ENCODE data around the gene USP36. TPM values are rescaled to one million over a fixed set of nuclear protein-coding genes. Genes with fewer than 3 reads are reported as not detected.
"Not testable (repeated sequence)": the region's sequence is repeated elsewhere in the genome, so short reads cannot be mapped to it uniquely, and the experiment has no call there.

The USP36 gene
- total RNA-seq = 10 to 100 TPM; 26.6 to 44.0 (median 34.6) TPM

DNA sequence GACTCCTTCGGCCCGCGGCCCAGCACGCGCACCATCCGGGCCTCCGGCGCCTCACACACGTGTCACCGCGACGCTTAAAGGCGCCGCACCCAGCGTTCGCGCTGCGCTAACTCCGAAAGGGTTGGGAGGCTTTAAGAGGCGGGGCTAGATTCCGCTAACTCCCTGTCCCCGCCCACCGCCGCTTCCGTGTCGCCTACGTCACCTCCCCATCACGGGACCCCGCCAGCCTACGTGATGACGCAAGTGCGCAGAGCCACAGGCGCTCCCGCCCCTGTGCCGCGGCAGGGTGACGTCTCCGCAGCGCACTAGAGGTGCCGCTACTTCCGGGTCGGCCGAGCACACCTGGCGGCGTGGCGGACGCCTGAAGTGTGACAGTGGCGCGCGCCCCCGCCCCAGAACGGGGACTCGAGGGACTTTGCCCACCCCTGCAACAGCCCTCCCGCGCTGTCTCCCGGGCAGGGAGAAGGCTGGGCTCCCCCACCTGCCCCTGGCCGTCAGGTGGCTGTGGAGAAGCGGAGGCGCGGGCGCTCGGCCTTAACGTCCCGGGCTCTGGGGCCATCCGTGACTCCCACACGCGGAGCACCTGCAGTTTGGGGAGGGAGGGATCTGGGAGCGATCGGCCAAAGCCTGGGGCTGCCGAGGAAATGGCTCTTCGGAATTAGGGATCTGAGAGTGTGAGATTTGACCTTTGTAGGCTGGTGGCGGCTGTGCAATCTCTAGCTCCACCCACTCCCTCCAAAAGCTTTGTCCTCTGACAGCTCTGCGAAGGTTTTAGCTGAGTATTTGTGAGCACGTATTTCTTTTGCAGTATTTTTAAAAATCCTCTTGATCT lies at the start of gene USP36:
Gene USP36 (minus strand): TSS at position 35 of the 832 bp plus-strand sequence. CDS start 4,451 bp downstream, outside the sequence.
- 0% methylated on average over 3 to 7 of the region's 74 CpGs for WGBS, 2 donors (ENCODE audit: low coverage in 1 of 2)
- TF ChIP-seq EP300 (IDR thresholded peaks at IDR 0.05) = peak; percentile 94
- peak; percentile 98 for TF ChIP-seq POLR2AphosphoS5 (IDR thresholded peaks at IDR 0.05)
- TF ChIP-seq, protein P1, sequence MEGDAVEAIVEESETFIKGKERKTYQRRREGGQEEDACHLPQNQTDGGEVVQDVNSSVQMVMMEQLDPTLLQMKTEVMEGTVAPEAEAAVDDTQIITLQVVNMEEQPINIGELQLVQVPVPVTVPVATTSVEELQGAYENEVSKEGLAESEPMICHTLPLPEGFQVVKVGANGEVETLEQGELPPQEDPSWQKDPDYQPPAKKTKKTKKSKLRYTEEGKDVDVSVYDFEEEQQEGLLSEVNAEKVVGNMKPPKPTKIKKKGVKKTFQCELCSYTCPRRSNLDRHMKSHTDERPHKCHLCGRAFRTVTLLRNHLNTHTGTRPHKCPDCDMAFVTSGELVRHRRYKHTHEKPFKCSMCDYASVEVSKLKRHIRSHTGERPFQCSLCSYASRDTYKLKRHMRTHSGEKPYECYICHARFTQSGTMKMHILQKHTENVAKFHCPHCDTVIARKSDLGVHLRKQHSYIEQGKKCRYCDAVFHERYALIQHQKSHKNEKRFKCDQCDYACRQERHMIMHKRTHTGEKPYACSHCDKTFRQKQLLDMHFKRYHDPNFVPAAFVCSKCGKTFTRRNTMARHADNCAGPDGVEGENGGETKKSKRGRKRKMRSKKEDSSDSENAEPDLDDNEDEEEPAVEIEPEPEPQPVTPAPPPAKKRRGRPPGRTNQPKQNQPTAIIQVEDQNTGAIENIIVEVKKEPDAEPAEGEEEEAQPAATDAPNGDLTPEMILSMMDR (IDR thresholded peaks at IDR 0.05) = peak in 3 of 4 experiments; percentile 27 to 37 (median 35)
- TF ChIP-seq POLR2A (IDR thresholded peaks at IDR 0.05) = peak; percentile 86 to 90
- ATAC-seq = peak; percentile 96
- H3K36me3 ChIP-seq = peaks cover 0 to 25% of the 10 kb centered on the region in 2 donors
- H3K9me3 ChIP-seq = no peaks in the 10 kb centered on the region
- H3K4me3 ChIP-seq = peak within 1 kb of the TSS; percentile 70 to 97
- H3K27me3 ChIP-seq = no peaks in the 10 kb centered on the region
- peaks cover 0 to 41% (median 14%) of the 10 kb centered on the region in 3 donors for H3K4me1 ChIP-seq
- peak within 1 kb of the TSS; percentile 91 to 97 (median 96) for H3K27ac ChIP-seq

DNA sequence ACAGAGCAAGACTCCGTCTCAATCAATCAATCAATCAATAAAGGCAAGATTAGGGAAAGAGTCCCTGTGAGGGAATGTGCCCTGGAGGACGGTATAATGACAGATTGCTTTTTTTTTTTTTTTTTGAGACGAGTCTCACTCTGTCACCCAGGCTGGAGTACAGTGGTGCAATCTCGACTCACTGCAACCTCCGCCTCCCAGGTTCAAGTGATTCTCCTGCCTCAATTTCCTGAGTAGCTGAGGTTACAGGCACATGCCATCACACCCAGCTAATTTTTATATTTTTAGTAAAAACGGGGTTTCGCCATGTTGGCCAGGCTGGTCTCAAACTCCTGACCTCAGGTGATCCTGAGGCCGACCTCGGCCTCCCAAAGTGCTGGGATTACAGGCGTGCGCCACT lies 49.5 kb upstream of the USP36 start:
- H3K9me3 ChIP-seq, H3K27me3 ChIP-seq, H3K4me3 ChIP-seq, H3K36me3 ChIP-seq, ATAC-seq: not testable (repeated sequence)
- Histone ChIP-seq H3K4me1 (peaks cover 0 to 100% (median 54%) of the 10 kb centered on the region in 3 donors), H3K27ac (peak overlapping the region in 3 of 4 donors; percentile 44 to 53 (median 50))
- 64 to 100% methylated on average over 1 to 5 of the region's 11 CpGs for WGBS, 2 donors (ENCODE audit: low coverage in 1 of 2)

DNA sequence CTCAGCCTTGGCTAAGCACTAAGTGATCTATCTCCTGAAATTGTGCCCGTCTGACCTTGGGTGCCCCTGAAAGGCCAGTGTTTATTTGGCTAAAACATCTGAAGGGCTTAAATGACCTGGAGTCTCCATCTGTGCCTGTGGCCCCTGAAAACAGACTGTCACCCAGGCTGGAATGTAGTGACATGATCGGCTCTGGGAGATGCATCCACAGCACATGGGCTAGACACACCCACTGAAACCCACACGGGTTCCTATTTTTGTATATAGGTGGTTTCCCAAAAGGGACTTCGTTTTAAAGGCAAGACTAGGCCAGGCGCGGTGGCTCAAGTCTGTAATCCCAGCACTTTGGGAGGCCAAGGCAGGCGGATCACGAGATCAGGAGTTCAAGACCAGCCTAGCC lies 48.9 kb upstream of the USP36 start:
- no peak for ATAC-seq
- H3K27me3 ChIP-seq = no peaks in the 10 kb centered on the region
- H3K27ac ChIP-seq = peak overlapping the region in 3 of 4 donors; percentile 44 to 53 (median 50)
- no peaks in the 10 kb centered on the region for H3K9me3 ChIP-seq
- TF ChIP-seq, protein P1 (IDR thresholded peaks at IDR 0.05) = no peak
- TF ChIP-seq EP300 (IDR thresholded peaks at IDR 0.05) (no peak), POLR2AphosphoS5 (IDR thresholded peaks at IDR 0.05) (no peak), POLR2A (IDR thresholded peaks at IDR 0.05) (no peak)
- H3K4me1 ChIP-seq = peaks cover 1 to 100% (median 59%) of the 10 kb centered on the region in 3 donors
- H3K4me3 ChIP-seq = no peak overlapping the region
- WGBS, 2 donors (ENCODE audit: low coverage in 1 of 2) = 52 to 82% methylated on average over 6 of the region's 8 CpGs
- H3K36me3 ChIP-seq = no peaks in the 10 kb centered on the region

DNA sequence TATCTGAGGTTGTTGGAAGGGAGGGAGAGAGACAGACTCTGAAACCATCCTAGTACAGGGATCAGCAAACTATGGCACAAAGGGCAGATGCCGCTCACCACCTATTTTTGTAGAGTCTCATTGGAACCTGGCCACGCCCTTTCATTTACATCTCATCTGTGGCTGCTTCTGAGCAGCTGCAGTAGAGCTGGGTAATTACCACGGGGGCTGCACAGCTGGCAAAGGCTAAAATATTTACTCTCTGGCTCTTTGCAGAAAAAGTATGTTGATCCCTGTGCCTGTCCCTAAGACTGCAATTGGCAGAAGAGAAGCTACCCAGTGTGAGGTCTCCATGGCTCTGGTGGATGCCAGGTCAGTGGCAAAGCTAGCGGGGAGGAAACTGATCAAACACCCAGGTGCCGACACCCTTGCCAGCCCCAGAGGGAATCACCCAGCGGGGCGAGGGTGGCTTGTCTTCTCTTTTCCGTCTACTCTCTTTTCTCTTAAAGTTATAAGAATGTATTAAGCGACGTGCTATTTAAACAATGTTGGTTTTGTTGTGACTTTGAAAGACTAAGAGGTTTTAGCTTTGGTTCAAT lies 48.4 kb upstream of the USP36 start:
- Histone ChIP-seq H3K9me3 (no peaks in the 10 kb centered on the region), H3K4me1 (peaks cover 3 to 100% (median 62%) of the 10 kb centered on the region in 3 donors), H3K4me3 (no peak overlapping the region), H3K27ac (peak overlapping the region in 3 of 4 donors; percentile 44 to 53 (median 50)), H3K27me3 (no peaks in the 10 kb centered on the region), H3K36me3 (no peaks in the 10 kb centered on the region)
- 61 to 71% methylated on average over 9 to 10 of the region's 10 CpGs for WGBS, 2 donors (ENCODE audit: low coverage in 1 of 2)
- ATAC-seq = no peak
- TF ChIP-seq POLR2A (IDR thresholded peaks at IDR 0.05) (no peak), EP300 (IDR thresholded peaks at IDR 0.05) (no peak), POLR2AphosphoS5 (IDR thresholded peaks at IDR 0.05) (no peak)
- TF ChIP-seq, protein P1 (IDR thresholded peaks at IDR 0.05) = no peak

DNA sequence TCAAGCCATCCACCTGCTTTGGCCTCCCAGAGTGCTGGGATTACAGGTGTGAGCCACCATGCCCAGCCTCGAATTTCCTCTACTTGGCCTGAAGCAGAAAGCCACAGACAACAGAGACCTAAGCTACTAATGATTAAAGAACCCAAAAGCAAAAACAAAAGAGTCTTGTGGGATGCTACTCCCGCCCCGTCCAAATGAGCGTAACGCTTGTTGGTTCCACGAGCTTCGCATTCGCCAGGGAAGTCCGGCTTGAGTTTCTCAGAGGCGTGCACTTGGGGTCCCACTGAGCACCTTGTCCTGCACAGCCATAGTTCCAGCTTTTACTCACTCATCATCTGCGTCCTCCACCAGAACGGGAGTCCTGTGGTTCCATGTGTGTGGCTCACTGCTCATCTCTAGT lies 46.3 kb upstream of the USP36 start:
- WGBS, 2 donors (ENCODE audit: low coverage in 1 of 2) = 73% methylated on average over 5 of the region's 12 CpGs; no CpG with 5 or more reads in 1 of the 2 donors
- no peaks in the 10 kb centered on the region for H3K36me3 ChIP-seq
- H3K9me3 ChIP-seq = no peaks in the 10 kb centered on the region
- no peaks in the 10 kb centered on the region for H3K27me3 ChIP-seq
- no peak overlapping the region for H3K4me3 ChIP-seq
- H3K4me1 ChIP-seq = peaks cover 3 to 100% (median 60%) of the 10 kb centered on the region in 3 donors
- no peak for ATAC-seq
- H3K27ac ChIP-seq = peak overlapping the region in 2 of 4 donors; percentile 89 to 94
- TF ChIP-seq POLR2AphosphoS5 (IDR thresholded peaks at IDR 0.05) (no peak), EP300 (IDR thresholded peaks at IDR 0.05) (no peak), POLR2A (IDR thresholded peaks at IDR 0.05) (no peak)
- TF ChIP-seq, protein P1 (IDR thresholded peaks at IDR 0.05) = no peak
